HG02885 (cell line): ENCODE results near the gene TTC7B.
"Not testable (repeated sequence)": the region's sequence is repeated elsewhere in the genome, so short reads cannot be mapped to it uniquely, and the experiment has no call there.

Experiments used
- ATAC-seq: cut with Tn5 transposase; IDR thresholded peaks from one replicate; pipeline ENCODE4 v1.9.1; 2021; ENCODE audit warnings: mild to moderate bottlenecking; ENCODE audit not compliant: unreplicated experiment, poor library complexity

TTC7B gene

GRCh38 chr14:90815822-90816662, at the start of gene TTC7B:
TTC7B (minus strand) TSS chr14:90816430; CDS start chr14:90816295, 135 bp downstream.
- ATAC-seq, result peak; percentile 80

- no peak for ATAC-seq
Observed at GRCh38 chr14:90864741-90865140, 48.5 kb upstream of the TTC7B start.

- no peak for ATAC-seq
Observed at GRCh38 chr14:90858511-90858910, 42.3 kb upstream of the TTC7B start.

GRCh38 chr14:90857866-90858265, 41.6 kb upstream of the TTC7B start:
- ATAC-seq, result no peak

GRCh38 chr14:90856115-90856514, 39.9 kb upstream of the TTC7B start:
- not testable (repeated sequence) for ATAC-seq

GRCh38 chr14:90853116-90853515, 36.9 kb upstream of the TTC7B start:
- ATAC-seq, result no peak

- ATAC-seq, result no peak
Observed at GRCh38 chr14:90851327-90852036, 35.3 kb upstream of the TTC7B start.

- no peak for ATAC-seq
Observed at GRCh38 chr14:90850487-90850886, 34.3 kb upstream of the TTC7B start.

- no peak for ATAC-seq
Observed at GRCh38 chr14:90849787-90850444, 33.7 kb upstream of the TTC7B start.

- ATAC-seq, result no peak
Observed at GRCh38 chr14:90848944-90849731, 32.9 kb upstream of the TTC7B start.

GRCh38 chr14:90846511-90846910, 30.3 kb upstream of the TTC7B start:
- no peak for ATAC-seq

GRCh38 chr14:90844321-90844720, 28.1 kb upstream of the TTC7B start:
- no peak for ATAC-seq

GRCh38 chr14:90842726-90843125, 26.5 kb upstream of the TTC7B start:
- no peak for ATAC-seq

- ATAC-seq, result not testable (repeated sequence)
Observed at GRCh38 chr14:90840667-90841066, 24.4 kb upstream of the TTC7B start.

GRCh38 chr14:90839889-90840266, 23.6 kb upstream of the TTC7B start:
- ATAC-seq, result no peak

- ATAC-seq, result no peak
Observed at GRCh38 chr14:90839024-90839888, 23.0 kb upstream of the TTC7B start.

GRCh38 chr14:90838531-90838930, 22.3 kb upstream of the TTC7B start:
- ATAC-seq, result not testable (repeated sequence)

GRCh38 chr14:90837355-90837754, 21.1 kb upstream of the TTC7B start:
- no peak for ATAC-seq

GRCh38 chr14:90836692-90837063, 20.4 kb upstream of the TTC7B start:
- no peak for ATAC-seq
